ENCODE results near the gene GIPR.

The GIPR gene

GRCh38 chr19:45657520-45658167, 10.4 kb upstream of the GIPR start:
- no peak for TF ChIP-seq CTCF (IDR thresholded peaks at IDR 0.05)
- DNase-seq: no peak
- Mint-ChIP-seq H3K4me1 (peaks cover 26% of the 10 kb centered on the region), H3K9me3 (no peaks in the 10 kb centered on the region), H3K36me3 (ENCODE audit: low read depth) (no peaks in the 10 kb centered on the region), H3K27me3 (ENCODE audit: low read depth, poor library complexity) (peaks cover 33% of the 10 kb centered on the region), H3K27ac (no peak overlapping the region), H3K4me3 (no peak overlapping the region)

GRCh38 chr19:45659096-45659729, 8.8 kb upstream of the GIPR start:
- DNase-seq: no peak
- H3K4me1 Mint-ChIP-seq: peaks cover 22% of the 10 kb centered on the region
- H3K4me3 Mint-ChIP-seq: no peak overlapping the region
- H3K36me3 Mint-ChIP-seq (ENCODE audit: low read depth): no peaks in the 10 kb centered on the region
- H3K27ac Mint-ChIP-seq: peak overlapping the region; percentile 6
- no peaks in the 10 kb centered on the region for H3K9me3 Mint-ChIP-seq
- TF ChIP-seq CTCF (IDR thresholded peaks at IDR 0.05): no peak
- H3K27me3 Mint-ChIP-seq (ENCODE audit: low read depth, poor library complexity): peaks cover 31% of the 10 kb centered on the region

- no peak overlapping the region for H3K4me3 Mint-ChIP-seq
Measured at GRCh38 chr19:45660636-45661035, 7.4 kb upstream of the GIPR start.

GRCh38 chr19:45663800-45664199, 4.2 kb upstream of the GIPR start:
- Mint-ChIP-seq H3K4me3 (no peak overlapping the region), H3K9me3 (no peaks in the 10 kb centered on the region), H3K36me3 (ENCODE audit: low read depth) (no peaks in the 10 kb centered on the region), H3K27me3 (ENCODE audit: low read depth, poor library complexity) (peaks cover 48% of the 10 kb centered on the region), H3K27ac (no peak overlapping the region), H3K4me1 (peaks cover 39% of the 10 kb centered on the region)
- no peak for TF ChIP-seq CTCF (IDR thresholded peaks at IDR 0.05)
- no peak for DNase-seq

More at GRCh38 chr19:45660636-45661035, 7.4 kb upstream of the GIPR start:
- Mint-ChIP-seq H3K36me3 (ENCODE audit: low read depth) (no peaks in the 10 kb centered on the region), H3K27ac (no peak overlapping the region), H3K27me3 (ENCODE audit: low read depth, poor library complexity) (peaks cover 33% of the 10 kb centered on the region), H3K4me1 (peaks cover 29% of the 10 kb centered on the region), H3K9me3 (no peaks in the 10 kb centered on the region)
- TF ChIP-seq CTCF (IDR thresholded peaks at IDR 0.05): no peak
- no peak for DNase-seq

GRCh38 chr19:45664575-45664974, 3.4 kb upstream of the GIPR start:
- H3K9me3 Mint-ChIP-seq: no peaks in the 10 kb centered on the region
- no peak for TF ChIP-seq CTCF (IDR thresholded peaks at IDR 0.05)
- no peak overlapping the region for H3K27ac Mint-ChIP-seq
- H3K4me1 Mint-ChIP-seq: peaks cover 33% of the 10 kb centered on the region
- H3K27me3 Mint-ChIP-seq (ENCODE audit: low read depth, poor library complexity): peaks cover 49% of the 10 kb centered on the region
- no peaks in the 10 kb centered on the region for H3K36me3 Mint-ChIP-seq (ENCODE audit: low read depth)
- no peak overlapping the region for H3K4me3 Mint-ChIP-seq
- DNase-seq: no peak
